Vagina (tissue), 2 donors: ENCODE measurements around the gene RIC1.

ENCODE experiments used
- POLR2AphosphoS5 ChIP-seq, 2 donors: sonication (generic); formaldehyde crosslinking; IDR thresholded peaks; one replicate each; pipeline ENCODE4 v1.9.0; 2017; ENCODE audit warnings: antibody characterized with exemption in 2 of 2, mild to moderate bottlenecking in 2 of 2, low read depth in 1 of 2; ENCODE audit not compliant: insufficient read depth in 1 of 2
- TF ChIP-seq, protein P1 (sequence below), 3 experiments: fragments of 450-650 bp in 2 of 3; fragments of 200-600 bp in 1 of 3; sonication (generic) in 1 of 3; IDR thresholded peaks; one replicate each; pipeline ENCODE4 v1.5.1; 2017 to 2019; ENCODE audit warnings: antibody characterized with exemption in 3 of 3, mild to moderate bottlenecking in 2 of 3, moderate library complexity in 2 of 3

DNA sequence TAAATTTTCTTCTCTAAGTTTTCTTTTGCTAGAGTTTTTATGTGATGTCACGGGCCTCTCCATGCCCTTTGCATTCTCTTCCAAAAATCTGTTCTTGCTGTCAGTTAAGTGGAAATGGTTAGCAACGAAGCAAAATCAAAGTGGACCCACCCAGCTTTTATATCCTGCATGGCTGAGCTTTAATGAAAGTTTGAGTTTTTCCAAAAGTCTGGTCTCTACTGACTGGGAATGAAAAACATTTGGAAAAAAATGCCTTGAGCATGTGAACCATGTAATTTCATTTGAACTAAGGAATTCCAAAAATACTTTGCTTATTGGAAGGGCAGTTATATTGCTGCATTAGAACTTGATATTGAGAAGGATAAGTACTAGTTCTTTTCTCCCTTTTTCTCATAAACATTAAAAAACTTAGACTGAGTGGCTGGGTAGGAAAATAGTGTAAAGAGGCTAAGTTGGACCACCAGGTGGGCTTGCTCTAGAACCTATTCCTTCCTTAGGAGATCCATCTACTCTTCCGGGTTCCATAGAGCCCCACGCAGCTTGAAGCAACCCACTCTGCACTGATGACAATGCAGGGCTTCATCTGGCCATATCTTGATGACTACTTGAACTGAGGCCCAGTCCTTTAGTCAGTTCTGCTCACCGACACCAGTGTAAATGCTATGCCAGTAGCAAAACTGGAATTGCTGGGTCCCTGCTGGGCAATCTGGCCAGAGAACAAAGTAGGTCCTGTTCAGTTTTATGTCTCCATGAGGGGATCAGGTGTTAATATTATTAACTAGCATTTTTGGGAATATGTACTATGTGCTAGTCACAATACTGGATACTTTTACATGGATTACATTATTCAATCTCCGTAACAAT, 17.4 kb upstream of the RIC1 start:
- no peak for TF ChIP-seq POLR2AphosphoS5 (IDR thresholded peaks at IDR 0.05; ENCODE audit: insufficient read depth in 1 of 2, low read depth in 1 of 2)
- TF ChIP-seq, protein P1, sequence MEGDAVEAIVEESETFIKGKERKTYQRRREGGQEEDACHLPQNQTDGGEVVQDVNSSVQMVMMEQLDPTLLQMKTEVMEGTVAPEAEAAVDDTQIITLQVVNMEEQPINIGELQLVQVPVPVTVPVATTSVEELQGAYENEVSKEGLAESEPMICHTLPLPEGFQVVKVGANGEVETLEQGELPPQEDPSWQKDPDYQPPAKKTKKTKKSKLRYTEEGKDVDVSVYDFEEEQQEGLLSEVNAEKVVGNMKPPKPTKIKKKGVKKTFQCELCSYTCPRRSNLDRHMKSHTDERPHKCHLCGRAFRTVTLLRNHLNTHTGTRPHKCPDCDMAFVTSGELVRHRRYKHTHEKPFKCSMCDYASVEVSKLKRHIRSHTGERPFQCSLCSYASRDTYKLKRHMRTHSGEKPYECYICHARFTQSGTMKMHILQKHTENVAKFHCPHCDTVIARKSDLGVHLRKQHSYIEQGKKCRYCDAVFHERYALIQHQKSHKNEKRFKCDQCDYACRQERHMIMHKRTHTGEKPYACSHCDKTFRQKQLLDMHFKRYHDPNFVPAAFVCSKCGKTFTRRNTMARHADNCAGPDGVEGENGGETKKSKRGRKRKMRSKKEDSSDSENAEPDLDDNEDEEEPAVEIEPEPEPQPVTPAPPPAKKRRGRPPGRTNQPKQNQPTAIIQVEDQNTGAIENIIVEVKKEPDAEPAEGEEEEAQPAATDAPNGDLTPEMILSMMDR (IDR thresholded peaks at IDR 0.05) = no peak
